GM12865 (cell line): ENCODE data around the gene TANGO2.

ENCODE experiments used
- DNase-seq: peaks from one replicate; pipeline ENCODE4 v3.0.0; 2010; ENCODE audit warnings: low read depth
- H3K4me3 ChIP-seq: 2 replicates; pipeline ENCODE4 v1.5.1; 2011; ENCODE audit warnings: mild to moderate bottlenecking, low read depth, low read length, control low read depth
- CTCF ChIP-seq: IDR thresholded peaks from 2 replicates; pipeline ENCODE4 v1.5.1; 2011; ENCODE audit warnings: low read length, control low read depth, low read depth, inconsistent platforms; ENCODE audit not compliant: insufficient read depth; ENCODE audit errors: missing control alignments

TANGO2 gene

DNA sequence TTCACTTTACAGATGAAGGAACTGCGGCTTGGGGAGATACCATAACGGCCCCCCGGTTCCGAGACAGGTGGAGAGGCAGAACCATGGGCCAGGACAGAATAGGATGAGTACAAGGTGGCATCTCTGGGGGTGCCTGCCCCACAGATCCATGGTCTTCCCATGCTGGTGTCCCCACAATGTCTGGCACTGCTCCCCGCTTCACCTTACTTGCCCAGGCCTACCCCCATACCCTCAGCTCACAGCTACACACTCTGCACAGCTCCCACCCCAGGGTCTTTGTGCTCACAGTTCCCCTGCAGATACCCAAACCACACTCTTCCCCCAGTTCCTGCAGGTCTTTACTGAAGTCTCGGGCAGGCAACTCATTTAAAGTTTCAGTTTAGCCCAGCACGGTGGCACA, 47.7 kb downstream of the TANGO2 start:
- H3K4me3 ChIP-seq = no peak overlapping the region
- no peak for TF ChIP-seq CTCF
- DNase-seq = no peak

GRCh38 chr22:20069331-20070042, 48.6 kb downstream of the TANGO2 start:
- H3K4me3 ChIP-seq = no peak overlapping the region
- TF ChIP-seq CTCF = no peak
- DNase-seq = no peak

DNA sequence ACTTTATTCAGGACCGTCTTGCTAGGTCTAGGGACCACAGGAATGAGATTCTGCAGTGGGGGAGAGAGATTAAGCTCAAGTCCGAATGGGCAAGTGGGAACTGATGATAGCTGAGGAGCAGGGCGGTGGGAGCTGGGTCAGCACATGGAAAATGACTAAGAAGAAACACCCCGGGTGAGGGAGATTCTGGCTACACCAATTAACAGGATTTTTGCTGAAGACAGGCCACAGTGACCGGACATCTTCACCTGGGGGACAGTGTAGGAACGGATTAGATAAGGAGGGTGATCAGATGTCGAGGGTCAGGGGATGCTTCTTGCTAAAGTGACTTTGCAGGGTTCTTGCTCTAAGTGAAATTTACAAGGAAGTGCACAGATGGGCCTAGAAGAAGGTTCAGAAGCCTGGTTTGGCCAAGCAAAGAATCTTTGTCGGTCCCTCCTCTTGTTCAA, 50.6 kb downstream of the TANGO2 start:
- no peak for TF ChIP-seq CTCF
- H3K4me3 ChIP-seq = no peak overlapping the region
- DNase-seq = no peak

DNA sequence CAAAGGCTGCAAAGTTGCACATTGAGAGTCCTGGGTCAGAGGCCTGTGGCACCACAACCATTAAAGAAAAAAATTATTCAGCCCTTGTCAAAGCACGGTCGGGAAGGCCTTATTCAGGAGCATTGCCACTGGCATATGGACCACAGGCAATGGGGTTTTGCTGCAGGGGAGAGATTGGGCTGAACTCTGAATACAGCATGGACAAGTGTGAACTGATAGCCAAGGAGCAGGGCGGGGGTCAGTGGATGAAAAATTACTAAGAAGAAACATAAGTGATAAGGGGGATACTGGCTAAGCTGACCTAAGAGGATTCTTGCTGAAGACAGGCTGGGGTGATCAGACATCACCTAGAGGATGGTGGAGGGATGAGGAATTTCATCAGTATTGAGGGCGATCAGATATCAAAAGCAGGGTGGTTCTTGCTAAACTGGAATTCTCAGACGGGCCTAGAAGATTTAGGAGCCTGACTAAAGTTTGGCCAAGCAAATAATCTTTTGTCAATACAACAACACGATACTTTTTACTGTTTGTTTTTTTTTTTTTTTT, 55.8 kb downstream of the TANGO2 start:
- DNase-seq = no peak
- no peak for TF ChIP-seq CTCF
- H3K4me3 ChIP-seq = no peak overlapping the region

DNA sequence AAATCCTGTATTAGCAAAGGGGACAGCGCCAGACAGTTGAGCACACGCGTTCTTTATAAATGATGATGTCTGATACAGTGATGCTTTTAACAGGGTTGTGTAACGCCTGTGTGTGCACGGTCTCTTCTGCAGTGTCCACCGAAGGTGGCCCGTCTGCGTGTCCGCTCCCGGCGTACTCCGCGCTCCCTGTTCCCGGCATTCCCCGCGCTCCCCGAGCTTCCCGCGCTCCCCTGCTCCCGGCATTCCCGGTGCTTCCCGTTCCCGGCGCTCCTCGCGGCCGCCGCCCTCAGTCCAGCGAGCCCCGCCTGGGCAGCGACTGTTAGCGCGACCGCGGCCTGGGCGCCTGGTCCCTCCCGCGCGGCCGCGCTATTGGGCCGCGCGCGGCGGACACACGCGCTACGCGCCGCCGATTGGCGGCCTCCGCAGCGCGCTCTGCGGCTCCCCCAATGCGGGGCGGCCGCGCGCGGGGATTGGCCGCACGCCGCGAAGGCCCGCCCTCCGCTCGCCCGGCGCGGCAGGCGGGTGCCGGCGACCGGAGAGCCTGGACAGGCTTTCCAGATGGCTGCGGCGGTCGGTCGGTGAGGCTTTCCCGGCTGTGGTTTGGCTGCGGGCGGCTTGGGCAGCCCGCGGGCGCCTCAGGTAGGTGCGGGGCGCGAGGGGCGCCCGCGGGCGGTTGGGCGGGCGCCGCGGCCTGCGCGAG, 59.0 kb downstream of the TANGO2 start, which contains the start of gene DGCR8:
DGCR8 (plus strand) TSS at position 497 of the 700 bp plus-strand sequence. CDS start 5,723 bp downstream, outside the sequence.
- peak within 1 kb of the TSS; percentile 96 for H3K4me3 ChIP-seq
- peak; percentile 89 for DNase-seq
- no peak for TF ChIP-seq CTCF

DNA sequence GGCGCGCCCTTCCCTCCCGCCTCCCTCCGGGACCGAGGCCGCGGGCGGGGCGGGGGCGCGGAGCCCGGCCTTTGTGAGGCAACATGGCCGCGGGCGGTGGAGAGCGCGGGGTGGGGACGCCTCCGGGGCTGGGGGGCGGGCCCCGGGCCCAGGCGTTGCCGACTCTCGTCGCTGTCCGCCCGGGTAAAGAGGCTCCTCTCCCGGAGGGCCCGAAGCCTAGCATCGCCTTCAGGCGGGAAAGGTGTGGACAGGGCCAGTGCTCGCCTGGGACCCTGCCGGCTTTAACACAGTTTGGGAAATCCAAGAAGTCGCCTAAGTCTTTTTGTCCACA, 59.5 kb downstream of the TANGO2 start:
- DNase-seq = peak; percentile 74
- H3K4me3 ChIP-seq = peak overlapping the region; percentile 82
- no peak for TF ChIP-seq CTCF
